ENCODE results near the gene NAV2.

Gene NAV2

GRCh38 chr11:20013346-20014066 lies 300.9 kb downstream of the NAV2 start:
- no peak for DNase-seq

GRCh38 chr11:20014067-20014402 lies 301.4 kb downstream of the NAV2 start:
- DNase-seq: no peak

DNA sequence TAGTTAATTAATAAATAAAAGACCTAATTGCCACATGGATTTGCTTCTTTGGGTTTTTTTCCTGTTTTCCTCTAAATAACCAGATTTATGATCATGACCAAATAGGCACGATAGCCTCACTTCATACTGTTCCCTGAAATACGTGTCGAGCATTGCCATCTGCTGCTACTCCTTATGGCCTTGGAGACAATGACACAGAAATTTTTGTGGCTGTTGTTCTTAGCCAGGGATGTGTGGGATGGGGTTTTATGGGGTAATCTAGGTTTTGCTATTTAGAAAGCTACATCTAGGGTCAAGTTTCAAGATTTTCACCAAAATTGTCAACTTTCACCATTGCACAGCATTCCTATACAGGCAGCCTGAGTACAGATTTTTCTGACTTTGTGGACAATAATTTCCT lies 302.5 kb downstream of the NAV2 start:
- DNase-seq: no peak

GRCh38 chr11:20015529-20016427 lies 303.1 kb downstream of the NAV2 start:
- DNase-seq: no peak

DNA sequence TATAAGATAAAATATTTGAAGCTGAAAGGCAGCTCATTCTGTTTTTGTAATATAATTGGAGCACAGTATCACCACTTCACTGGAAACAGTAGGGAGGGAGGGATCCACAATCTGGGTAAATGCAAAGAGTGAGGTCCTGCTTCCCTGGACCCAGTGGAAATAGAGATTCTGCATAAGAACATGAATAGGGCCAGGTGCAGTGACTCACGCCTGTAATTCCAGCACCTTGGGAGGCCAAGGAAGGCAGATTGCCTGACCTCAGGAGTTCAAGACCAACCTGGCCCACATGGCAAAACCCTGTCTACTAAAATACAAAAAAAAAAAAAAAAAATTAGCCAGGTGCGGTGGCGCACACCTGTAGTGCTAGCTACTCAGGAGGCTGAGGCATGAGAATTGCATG lies 303.9 kb downstream of the NAV2 start:
- no peak for DNase-seq

DNA sequence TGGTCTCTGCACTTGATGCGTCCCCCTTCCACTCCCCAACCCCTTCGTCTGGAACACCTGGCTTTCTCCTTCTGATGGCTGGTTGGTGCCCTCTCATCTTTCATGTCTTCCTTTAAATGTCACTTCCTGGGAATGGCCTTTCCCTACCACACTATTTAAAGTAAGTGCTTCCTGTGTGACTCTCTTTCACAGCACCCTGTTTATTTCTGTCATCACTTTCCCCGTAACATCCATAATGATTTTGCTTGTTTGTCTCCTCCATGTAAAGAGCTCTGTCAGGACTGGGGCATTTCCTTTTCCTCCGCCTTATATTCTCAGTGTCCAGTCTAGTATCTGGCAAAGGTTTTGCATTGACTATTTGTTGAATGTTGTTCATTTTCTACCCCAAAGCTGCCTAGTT lies 304.7 kb downstream of the NAV2 start:
- DNase-seq: no peak

- DNase-seq: no peak
Measured at GRCh38 chr11:20020198-20020597, 307.6 kb downstream of the NAV2 start.

GRCh38 chr11:20020716-20021115 lies 308.1 kb downstream of the NAV2 start:
- DNase-seq: no peak

GRCh38 chr11:20021212-20021611 lies 308.6 kb downstream of the NAV2 start:
- DNase-seq: no peak

DNA sequence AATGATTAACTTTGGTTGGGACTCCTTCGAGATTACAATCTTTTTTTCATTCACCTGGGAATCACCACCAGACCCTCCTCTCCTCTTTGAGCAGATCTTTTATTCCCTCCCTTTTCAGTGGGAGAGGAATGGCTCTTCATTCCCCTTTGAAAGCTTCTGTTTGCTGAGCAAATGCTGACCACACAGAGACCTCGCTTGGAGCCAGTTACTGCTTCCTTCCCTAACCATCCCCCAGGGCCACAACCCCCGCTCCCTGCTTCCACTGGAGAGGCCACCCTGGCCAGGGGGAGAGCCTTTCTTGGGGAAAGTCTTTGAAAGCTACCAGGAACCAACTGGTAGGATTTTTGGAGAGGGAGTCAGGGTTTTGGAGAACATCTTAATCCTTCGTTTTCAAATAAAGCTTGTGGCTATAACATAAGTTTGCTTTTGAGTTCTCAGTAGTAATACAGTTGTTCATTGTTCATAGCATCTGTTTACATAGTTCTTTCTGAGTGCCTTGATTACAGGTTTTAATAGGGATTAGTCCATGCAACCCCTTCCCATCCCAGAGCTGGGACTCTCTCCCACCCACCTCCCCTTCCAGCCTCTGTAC lies 309.2 kb downstream of the NAV2 start:
- no peak for DNase-seq

DNA sequence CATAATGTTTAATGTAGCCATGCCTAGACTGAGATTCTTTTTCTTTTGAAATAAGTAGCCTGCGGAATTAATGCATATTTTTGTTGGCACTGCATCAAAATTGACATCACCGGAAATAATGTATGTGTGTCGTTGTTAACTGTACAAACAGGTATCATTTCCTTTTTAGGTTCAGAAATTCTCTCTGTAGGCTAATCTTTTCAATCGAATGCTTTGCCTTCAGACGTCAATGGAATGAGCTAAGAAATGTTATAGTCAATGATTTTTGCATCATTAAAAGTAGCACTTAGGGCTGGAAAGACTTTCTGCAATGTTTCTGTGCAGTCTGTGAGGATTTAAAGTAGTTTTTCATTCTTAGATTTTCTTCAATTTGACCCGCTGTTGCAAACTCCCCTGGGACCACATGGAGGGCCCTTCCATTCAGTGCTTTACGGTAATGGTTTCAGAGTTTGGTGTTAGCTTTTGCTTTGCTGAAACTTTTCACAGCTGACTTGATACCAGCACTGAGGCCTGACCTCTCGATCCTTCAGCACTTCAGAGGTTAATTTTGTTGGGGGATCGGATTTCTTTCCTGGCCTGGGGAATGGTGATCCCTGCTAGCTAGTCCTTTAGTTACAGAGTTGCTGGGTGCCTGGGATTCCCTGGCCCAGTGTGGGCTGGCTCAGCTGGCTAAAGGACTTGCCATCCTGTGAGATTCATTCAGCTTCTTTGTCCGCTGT lies 309.9 kb downstream of the NAV2 start:
- DNase-seq: no peak

DNA sequence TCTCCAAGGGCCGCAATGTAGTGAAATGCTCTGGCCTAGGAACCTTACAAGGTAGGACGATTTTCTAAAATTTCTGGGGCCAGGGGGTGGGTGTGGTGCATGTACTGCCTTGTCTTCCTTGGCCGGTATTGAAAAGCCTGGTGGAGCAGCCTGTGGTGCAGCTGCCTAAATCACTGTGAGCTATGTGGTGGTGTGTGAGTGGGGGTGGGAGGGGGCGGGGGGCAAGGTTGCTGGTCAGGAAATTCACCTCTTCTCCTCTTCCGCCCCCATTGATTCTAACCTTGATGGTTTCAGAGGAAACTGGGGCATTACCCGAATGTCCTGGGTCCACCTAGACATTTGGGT lies 310.4 kb downstream of the NAV2 start:
- DNase-seq: no peak

DNA sequence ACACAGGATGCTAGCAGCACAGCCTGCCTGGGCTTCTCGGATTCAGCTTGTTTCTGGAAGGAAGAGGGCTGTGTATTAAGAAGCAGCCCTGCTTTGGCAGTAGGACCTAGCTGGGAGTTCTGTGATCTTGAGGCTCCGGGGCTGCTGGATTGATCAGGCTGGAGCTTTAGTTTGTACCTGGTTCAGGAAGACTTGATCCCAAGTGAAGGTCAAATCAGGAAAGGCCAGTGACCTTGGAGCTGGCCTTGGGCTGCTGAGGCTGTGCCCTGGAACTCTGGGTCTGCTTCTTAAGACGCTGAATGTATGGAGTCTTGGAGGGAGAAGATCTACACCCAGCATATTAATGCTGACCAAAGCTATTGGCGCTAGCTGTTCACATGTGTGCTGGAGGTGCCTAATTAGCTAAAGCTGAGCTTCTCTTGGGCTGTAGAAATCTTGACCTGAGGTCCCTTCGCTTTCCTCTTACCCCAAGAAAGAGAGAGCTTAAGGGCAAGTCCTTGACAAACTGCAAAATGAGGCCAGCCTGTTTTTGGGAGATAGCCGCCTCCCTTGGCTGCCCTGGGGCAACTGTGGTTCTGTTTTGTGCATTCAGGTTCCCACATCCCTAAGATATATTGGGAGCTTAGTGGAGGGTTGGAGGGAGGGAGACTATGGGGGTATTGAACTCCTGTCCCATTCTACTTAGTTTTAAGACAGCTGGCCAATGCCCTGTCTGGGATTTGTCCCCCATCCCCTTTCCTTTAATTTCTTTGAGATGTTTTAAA lies 311.7 kb downstream of the NAV2 start:
- no peak for DNase-seq

- no peak for DNase-seq
Measured at GRCh38 chr11:20025332-20025840, 312.7 kb downstream of the NAV2 start.

DNA sequence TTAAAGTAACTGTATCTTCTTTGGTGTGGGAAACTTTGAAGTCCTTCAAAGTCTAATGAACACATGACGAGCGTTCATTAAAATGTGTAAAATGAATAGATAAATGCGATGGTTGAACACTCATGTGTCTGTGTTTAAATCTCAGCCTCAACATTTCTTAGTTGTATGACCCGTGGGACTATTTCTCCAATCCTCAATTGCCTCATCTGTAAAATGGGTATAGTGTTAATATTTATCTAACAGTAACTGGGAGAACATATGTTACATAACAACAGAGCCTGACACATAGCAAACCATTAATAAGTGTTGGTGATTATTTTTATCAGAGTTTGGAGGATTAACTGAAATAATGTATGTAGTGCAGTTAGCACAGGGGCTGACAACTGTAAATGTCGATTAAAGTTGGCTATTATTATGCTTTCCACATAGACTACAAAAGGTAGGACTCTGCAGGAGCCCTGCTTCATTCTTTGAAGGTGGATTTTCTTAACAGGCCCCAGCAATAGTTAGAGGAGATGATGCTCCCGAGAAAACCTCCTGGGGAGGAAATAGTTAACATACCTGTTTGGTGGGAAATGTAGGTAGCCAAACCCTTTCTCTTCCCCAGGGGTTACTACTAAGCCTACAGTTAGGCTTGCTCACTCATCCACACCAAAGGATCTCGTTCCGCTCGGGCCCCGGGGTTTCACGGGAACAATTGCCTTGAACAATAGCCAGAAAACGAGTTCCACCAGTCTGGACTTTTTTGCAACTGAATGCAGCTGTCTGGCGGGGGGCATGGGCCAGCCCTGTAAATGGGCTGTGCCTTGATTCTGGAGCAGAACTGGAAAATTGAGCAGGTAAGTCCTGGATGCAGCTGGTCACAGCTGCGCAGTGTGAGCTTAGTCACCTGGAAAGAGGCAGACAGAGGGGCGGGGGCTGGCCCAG lies 314.3 kb downstream of the NAV2 start:
- no peak for DNase-seq

DNA sequence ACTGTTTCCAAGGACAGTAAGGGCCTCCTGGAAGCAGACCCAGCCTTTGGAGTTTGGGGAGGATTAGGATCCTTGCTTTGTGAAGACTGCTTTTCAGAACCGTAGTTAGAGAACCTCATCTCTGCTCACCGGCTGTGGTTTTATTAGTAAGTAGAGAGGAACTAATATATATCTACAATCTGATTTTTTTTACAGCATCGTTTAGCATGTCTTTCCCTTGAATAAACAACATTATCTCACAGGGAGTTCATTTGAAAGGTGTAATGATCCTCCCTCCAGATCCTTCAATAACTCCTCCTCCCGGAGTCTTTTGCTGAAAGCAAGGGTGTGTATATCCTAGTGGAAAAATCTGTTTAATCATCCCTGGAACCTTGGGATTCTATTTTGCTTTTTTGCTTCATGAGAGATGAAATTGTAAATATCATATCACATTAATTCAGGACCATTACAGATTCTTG lies 314.9 kb downstream of the NAV2 start:
- DNase-seq: no peak

- no peak for DNase-seq
Measured at GRCh38 chr11:20029193-20029592, 316.6 kb downstream of the NAV2 start.

- DNase-seq: no peak
Measured at GRCh38 chr11:20030472-20030871, 317.8 kb downstream of the NAV2 start.

DNA sequence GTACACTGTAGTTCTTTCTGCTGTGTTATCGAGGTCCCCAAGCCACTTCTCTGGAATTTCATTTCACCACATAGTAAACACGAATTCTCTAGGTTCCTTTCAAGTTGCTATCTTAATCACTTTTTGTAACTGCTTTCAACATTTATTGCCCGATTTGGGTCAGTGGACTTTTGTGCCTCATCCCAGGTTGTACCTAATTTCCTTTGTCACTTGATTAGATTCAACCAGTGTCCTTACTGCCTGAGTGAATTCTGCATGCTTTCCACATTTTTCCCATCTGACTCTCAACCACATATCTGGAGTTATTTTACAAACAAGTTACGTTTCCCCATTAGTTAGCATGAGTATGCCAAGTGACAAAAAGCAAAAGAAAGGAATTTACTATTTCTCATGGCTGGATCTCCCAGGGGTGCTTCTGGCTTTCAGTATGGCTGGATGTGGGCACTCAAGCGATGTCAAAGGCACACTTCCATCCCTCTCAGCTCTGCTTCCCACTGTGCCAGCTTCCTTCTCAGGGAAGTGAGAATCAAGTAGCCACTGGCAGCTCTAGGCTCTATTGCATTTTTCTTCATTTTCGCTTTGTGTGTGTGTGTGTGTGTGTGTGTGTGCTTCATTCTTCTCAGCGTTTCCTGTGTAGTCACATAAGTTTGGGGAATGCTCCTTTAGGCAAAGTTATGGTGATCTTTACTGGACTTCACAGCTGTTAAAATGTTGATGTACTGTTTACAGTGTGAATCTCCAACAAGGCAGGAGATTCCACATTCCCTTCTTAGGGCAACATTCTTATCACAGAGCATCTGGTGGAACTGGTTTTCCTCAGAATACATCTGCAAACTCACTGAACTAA lies 318.7 kb downstream of the NAV2 start:
- no peak for DNase-seq

- no peak for DNase-seq
Measured at GRCh38 chr11:20032127-20032526, 319.5 kb downstream of the NAV2 start.

Measured in NCI-H1694 treated with DMSO at 0.1 percent for 48 hours (cell line).